GM12892 (cell line): Measurements from ENCODE around the gene PPM1B.

Experiments
- POLR2A ChIP-seq: IDR thresholded peaks from 2 replicates; pipeline ENCODE4 v1.6.1; 2011; ENCODE audit warnings: low read depth, low read length, control low read depth
- TAF1 ChIP-seq: IDR thresholded peaks from 2 replicates; pipeline ENCODE4 v1.6.1; 2011; ENCODE audit warnings: low read depth, mild to moderate bottlenecking, control low read depth, low read length, borderline replicate concordance

DNA sequence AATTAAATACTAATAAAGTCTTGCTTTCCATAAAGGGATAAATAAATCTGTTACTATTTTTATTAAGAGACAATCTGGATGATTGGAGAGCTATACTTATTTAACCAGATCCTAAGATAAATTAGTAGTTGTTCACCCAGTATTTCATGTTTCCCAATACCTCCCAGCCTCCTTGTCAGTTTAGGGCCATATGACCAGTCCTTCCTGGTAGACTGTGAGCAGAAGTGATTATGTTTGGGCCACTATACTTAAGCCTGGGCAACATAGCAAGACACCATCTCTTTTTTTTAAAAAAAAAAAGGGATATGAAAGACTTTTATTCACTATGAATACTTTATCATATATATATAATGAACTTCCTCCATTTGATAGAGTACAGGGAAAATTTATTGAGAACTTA, 48.8 kb upstream of the PPM1B start:
- TF ChIP-seq POLR2A (no peak), TAF1 (no peak)
